ENCODE data around the gene SAP30L. TPM values are rescaled to one million over a fixed set of nuclear protein-coding genes. Genes with fewer than 3 reads are reported as not detected.

The SAP30L gene
- total RNA-seq, 4 donors from 2014 or later = 20.3 to 53.9 (median 31.2) TPM

DNA sequence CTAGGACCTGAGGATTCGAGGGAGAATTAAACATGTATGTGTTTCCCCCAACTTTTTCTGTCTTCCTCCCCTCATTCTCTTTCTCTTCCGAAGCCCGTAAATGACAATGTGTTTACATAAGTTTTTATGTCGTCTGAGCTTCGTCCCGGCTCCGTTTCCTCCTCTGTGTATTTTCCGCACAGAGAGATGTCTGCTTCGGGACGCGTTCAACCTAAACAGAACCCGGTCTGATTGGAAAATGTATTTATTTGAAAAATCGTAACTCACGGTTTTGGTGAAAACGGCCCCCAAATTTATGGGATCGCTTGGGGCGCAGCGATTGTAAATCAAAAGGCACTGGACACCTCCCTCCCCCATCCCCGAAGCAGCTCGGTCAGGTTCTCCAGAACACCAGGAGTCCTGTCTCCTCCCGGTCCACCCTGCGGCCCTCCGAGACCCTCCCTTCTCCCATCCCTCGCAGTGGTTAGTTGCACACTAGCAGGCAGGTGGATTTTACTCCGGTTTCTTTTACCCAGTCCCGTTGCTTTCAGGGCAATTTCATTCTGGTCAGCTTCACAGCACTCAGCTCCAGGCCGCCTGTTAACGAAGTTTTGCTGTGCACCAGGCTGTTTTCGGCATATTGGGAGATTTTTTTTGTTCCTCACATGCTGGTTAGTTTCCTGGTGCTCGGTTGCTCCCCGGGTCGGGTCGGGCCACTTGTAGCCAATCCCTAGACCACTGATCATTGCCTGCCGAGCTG lies 38.0 kb downstream of the SAP30L start:
- no peak for DNase-seq (ENCODE audit: low spot score)
- TF ChIP-seq, protein P1, sequence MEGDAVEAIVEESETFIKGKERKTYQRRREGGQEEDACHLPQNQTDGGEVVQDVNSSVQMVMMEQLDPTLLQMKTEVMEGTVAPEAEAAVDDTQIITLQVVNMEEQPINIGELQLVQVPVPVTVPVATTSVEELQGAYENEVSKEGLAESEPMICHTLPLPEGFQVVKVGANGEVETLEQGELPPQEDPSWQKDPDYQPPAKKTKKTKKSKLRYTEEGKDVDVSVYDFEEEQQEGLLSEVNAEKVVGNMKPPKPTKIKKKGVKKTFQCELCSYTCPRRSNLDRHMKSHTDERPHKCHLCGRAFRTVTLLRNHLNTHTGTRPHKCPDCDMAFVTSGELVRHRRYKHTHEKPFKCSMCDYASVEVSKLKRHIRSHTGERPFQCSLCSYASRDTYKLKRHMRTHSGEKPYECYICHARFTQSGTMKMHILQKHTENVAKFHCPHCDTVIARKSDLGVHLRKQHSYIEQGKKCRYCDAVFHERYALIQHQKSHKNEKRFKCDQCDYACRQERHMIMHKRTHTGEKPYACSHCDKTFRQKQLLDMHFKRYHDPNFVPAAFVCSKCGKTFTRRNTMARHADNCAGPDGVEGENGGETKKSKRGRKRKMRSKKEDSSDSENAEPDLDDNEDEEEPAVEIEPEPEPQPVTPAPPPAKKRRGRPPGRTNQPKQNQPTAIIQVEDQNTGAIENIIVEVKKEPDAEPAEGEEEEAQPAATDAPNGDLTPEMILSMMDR (IDR thresholded peaks at IDR 0.05) = no peak
- no peak for ATAC-seq (ENCODE audit: low FRiP score)

- DNase-seq (ENCODE audit: low spot score) (no peak), ATAC-seq (ENCODE audit: low FRiP score) (no peak)
- TF ChIP-seq, protein P1 (IDR thresholded peaks at IDR 0.05) = no peak
These were observed 38.7 kb downstream of the SAP30L start for GRCh38 chr5:154484393-154485095.

DNA sequence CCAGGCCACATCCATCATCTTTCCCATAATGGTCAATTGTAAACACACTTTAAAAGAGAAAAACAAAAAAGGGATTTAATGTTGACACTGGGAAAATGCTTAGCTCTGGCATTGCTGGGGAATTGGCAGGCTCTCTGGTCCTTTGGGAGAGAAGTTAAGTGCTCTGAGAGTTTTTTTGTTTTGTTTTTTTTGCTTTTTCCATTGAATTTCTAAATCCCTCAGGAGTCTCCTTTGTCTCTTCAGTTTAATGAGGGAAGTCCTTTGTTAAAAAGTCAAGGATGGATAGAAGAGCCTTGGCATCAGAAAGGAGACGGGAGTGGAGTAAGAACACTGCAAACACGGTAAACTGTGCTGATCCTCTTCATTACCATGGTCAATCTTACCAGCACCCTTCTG lies 39.3 kb downstream of the SAP30L start:
- DNase-seq (ENCODE audit: low spot score) (no peak), ATAC-seq (ENCODE audit: low FRiP score) (no peak)
- TF ChIP-seq, protein P1 (IDR thresholded peaks at IDR 0.05) = no peak

DNA sequence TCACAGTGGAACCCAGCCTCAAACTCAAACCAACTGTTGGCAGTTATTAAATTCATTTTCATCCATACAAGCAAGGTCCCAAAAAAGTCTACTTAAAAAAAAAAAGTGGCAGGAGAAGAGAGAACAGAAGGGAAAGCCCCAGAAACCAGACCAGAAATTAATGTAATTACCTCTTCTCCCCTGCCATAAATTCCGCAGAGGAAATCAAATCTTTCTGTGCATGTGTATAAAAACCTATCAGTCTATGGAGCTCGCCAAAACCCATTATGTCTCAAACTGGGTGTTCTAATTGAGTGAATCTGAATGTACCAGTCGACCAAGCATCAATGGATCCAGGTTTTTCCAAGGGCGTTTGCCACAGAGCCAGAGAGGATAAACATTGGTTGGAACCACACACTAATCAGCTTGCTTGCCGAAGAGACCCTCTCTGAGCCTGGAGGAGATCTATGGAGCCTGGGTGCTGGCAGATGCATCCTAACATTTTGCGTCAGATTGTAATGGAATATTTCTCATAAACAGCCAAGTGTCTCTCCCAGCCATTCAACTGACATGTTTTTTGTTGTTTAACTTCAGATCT lies 40.1 kb downstream of the SAP30L start:
- TF ChIP-seq, protein P1 (IDR thresholded peaks at IDR 0.05) = no peak
- ATAC-seq (ENCODE audit: low FRiP score) (peak; percentile 61), DNase-seq (ENCODE audit: low spot score) (no peak)

DNA sequence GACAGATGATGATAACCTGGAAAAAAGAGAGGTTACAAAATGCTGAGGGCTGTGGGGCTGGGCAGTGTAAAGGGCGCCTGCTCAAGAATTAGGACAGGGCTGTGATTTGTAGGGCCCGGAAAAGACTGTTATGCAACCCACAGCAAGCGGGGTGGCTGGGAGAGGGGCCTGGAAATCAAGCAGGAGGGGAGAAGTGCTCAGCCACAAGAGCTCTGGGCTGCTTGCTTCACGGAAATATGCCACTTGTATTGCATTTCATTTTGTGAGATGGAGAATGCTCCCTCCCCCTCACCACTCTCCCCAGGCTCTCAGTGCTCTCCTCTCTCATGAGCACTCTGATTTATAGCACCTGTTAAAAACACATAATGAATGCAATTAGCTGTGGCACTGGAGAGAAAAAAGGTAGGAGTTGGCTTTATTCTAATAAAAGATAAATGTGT lies 40.6 kb downstream of the SAP30L start:
- ATAC-seq (ENCODE audit: low FRiP score) (peak; percentile 83), DNase-seq (ENCODE audit: low spot score) (no peak)

GRCh38 chr5:154487541-154487940 lies 41.7 kb downstream of the SAP30L start:
- ATAC-seq (ENCODE audit: low FRiP score) (no peak), DNase-seq (ENCODE audit: low spot score) (no peak)
- TF ChIP-seq, protein P1 (IDR thresholded peaks at IDR 0.05) = no peak

More for the DNA sequence above, 40.6 kb downstream of the SAP30L start:
- TF ChIP-seq, protein P1 (IDR thresholded peaks at IDR 0.05) = no peak
